GM18499 (cell line): ENCODE results near the gene LGALS16.
"Not testable (repeated sequence)": the region's sequence is repeated elsewhere in the genome, so short reads cannot be mapped to it uniquely, and the experiment has no call there.

Experiments used
- ATAC-seq: cut with Tn5 transposase; IDR thresholded peaks from one replicate; pipeline ENCODE4 v1.9.1; 2021; ENCODE audit warnings: moderate number of reproducible peaks; ENCODE audit not compliant: insufficient read depth, unreplicated experiment

The LGALS16 gene

GRCh38 chr19:39676004-39676403, 20.3 kb downstream of the LGALS16 start:
- no peak for ATAC-seq

GRCh38 chr19:39677961-39678889, 22.5 kb downstream of the LGALS16 start:
- ATAC-seq, result no peak

DNA sequence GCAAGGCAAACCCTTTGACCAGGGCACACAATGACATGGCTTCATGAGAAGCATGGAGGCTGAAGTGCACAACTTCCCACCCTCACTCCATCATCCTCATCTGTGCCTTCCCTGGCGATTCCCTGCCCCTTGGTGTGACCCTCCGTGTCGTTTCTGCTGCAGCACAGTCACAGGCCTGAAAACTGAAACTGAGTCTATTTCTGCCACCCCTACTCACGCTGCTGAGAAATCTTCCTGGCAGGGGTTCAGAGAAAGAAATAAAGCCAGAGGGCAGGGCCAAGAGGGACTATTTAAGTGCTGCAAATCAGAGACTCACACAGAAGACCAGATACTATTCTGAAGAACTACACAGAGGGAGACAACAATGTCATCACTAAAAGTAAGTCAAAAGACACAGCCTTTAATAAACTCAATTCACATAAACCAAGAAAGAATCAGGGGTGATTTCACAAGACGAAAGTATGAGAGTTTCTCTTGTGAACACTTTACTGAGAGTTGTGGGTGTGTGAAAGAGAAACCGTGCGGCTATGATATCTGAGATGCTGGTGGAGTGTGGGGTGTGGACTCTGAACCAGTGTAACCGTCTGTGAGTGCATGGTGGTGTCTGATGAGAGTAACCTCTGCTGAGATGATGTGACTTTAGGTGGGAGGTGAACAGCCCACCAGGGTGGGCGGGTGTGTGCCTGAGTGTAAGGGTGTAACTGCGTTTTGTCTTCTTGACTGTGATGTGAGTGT, 23.5 kb downstream of the LGALS16 start:
- ATAC-seq, result no peak

DNA sequence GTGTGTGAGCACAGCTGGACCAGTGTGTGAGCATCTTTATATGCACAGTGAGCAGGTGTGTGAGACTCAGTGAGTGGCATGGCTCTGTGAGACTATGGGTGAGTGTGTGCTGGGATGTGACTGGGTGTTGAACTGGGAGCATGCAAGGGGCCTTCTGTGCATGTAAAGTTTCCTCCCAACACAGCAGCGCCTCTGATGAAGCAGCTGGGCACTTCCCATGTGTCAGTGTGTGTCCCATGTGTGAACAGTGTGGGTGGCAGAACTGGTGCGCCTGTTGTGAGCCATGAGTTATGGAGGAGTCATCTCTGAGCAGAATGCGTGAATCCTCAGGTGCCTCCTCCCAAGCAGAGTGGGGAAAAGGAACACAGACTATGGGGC, 24.1 kb downstream of the LGALS16 start:
- ATAC-seq, result no peak

- no peak for ATAC-seq
Observed at GRCh38 chr19:39680593-39680992, 24.9 kb downstream of the LGALS16 start.

DNA sequence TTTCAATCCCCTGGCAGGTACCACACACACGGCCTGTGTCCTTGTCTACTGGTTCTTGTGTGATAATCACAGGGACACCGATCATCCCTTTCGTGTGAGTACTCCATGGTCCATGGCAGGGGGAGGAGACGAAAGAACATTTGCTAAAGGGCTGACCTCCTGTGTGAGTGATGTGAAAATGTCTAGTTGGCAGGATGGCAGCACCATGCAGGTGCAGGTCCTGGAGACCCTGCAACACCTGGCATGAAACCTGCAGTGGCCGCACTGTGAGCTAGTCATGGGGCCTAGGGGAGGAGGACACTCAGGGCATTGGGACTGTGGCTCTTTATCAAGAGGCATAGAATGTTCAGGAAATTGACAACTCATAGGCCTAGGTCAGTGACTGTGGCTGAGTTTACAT, 25.7 kb downstream of the LGALS16 start:
- no peak for ATAC-seq

DNA sequence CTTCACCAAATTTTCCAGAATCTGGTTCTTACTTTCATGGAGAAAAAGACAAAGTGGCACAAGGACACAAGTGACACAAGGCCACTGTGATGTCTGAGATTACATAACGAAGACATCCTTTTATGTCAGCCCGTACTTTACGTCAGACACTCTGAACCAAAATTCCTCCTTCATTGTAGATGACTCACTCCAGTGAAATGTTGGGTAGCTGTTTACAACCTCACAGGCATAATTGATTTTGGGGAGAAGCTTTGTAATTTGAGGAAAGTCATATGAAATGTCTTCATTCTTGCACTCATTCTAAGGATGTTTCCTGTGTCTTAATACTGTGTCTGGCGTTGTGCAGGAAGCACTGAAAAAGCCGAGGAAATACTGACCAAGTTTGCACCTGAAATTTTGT, 28.6 kb downstream of the LGALS16 start:
- ATAC-seq, result no peak

DNA sequence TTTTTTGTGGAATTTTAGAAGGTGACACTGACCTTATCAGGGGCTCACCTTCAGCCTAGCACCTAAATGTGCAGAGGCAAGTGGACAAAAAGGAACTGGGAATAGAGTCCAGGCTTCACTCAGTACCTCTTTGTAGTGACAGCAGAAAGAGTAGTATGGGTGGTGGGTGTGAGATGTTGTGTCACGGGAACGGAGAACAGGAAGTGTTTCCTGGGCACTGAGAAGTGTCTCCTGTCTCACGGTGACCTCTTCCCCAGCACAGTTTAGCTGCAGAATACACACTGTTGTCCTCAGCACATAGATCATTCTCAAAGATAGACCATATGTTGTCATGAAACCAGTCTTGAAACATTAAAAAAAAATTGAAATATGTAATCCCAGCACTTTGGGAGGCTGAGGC, 31.0 kb downstream of the LGALS16 start:
- ATAC-seq, result no peak

DNA sequence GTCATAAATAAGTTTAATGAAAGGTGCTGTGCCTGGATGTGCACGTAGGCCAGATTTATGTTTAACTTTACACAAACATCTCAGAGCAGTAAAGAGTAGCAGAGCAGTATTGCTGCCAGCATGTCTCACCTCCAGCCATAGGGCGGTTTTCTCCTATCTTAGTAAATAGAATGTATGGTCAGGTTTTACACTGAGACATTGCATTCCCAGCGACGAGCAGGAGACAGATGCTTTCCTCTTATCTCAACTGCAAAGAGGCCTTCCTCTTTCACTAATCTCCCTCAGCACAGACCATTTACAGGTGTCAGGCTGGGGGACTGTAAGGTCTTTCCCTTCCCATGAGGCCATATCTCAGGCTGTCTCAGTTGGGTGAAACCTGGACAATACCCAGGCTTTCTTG, 32.9 kb downstream of the LGALS16 start:
- ATAC-seq, result not testable (repeated sequence)

- ATAC-seq, result no peak
Observed at GRCh38 chr19:39692166-39692565, 36.5 kb downstream of the LGALS16 start.

DNA sequence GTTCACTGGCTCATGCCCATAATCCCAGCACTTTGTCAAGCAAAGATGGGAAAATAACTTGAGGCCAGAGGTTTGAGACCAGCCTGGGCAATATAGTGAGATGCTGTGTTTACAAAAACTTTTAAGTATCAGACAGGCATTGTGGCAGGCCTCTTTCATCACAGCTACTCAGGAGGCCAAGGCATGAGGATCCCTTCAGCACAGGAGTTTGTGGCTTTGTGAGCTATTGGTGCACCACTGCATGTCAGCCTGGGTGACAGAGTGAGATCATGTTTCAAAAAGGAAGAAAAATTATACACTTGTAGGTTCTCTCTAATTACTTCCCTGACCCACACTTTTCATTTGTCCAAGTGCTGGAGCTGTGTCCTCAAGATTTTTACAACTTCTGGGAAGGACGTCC, 37.1 kb downstream of the LGALS16 start:
- ATAC-seq, result no peak

DNA sequence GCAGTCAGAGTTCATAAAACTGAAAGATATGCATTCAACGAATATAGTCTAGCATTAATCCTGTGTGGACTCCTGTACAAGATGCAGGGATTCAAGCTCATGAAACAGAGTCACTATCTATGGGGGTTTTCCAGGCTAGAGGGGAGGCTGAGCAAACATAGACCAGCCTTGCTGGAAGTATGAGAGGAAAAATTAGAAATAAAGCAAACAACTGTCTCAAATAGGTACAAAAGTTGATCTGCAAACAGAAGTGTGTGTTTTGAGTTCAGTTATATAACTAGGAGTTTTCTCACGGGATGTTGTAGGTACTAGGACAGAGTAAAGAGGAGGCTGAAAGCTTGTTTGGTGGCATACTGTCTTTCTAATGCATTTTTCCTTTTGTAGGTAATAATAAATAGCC, 40.0 kb downstream of the LGALS16 start:
- no peak for ATAC-seq

- ATAC-seq, result no peak
Observed at GRCh38 chr19:39696387-39696786, 40.7 kb downstream of the LGALS16 start.

GRCh38 chr19:39698535-39698934, 42.8 kb downstream of the LGALS16 start:
- no peak for ATAC-seq

- no peak for ATAC-seq
Observed at GRCh38 chr19:39701291-39701690, 45.6 kb downstream of the LGALS16 start.

GRCh38 chr19:39704181-39705044, 48.7 kb downstream of the LGALS16 start, which contains the start of gene LGALS14:
Gene LGALS14, plus strand, starts transcription at chr19:39704481. Its CDS starts 48 bp downstream, at chr19:39704529.
- no peak for ATAC-seq

GRCh38 chr19:39705578-39706188, 50.0 kb downstream of the LGALS16 start:
- ATAC-seq, result no peak

DNA sequence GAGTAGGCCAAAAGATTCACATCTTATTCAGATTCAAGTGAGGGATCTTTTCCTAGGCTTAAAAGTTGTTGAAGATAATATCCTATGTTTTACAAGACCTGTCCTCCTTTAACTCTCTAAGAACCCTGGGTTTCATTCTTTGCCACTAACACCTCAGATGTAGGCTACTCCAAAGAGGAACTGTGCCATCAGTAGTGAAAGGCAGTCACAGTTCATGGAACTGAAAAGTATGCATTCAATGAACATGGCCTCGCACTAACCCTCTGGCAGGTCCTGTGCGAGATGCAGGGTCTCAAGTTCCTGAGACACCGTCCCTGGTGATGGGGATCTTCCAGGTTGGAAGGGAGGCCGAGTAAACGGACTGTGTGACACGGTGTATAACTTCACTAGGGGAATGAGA, 52.9 kb downstream of the LGALS16 start:
- ATAC-seq, result peak; percentile 49

GRCh38 chr19:39709026-39709872, 53.5 kb downstream of the LGALS16 start:
- peak; percentile 9 for ATAC-seq
